Measurements from ENCODE around the gene ZFP36L1.

ZFP36L1 gene

DNA sequence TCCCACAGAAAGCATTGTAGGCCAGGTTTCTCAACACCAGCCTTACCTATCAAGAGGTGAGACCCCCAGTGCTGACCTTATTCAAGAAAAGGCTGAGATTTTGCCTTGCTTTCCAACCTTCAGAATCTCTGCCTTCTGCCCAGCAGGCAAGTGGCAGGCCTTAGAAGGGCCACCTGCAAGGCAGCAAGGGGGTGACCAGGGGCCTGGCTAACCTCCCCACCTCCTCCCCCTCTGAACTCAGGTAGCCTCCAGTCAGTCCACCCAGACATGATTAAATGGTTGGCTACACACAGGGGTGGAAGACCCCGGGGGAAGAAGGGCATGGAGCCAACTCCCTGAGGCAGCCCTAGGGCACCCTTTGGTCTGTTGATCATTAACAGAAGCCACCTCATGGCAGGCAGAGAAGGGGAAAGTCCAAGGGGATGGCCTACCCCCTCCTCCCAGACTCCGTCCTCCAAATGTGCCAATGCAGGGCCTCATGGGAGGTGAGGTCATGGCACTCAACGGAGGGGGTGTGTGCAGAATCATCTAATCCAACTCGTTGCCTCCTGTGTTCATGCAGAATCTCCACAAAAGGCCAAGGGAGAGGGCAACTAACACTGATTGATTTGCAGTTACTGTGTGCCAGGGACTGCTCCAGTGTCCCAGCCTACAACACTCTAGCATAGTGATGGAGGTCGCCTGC is 8.5 kb downstream of the ZFP36L1 start:
- H3K4me1 ChIP-seq (ENCODE audit: control insufficient read depth in 1 of 2, insufficient read depth in 2 of 2, low read length in 2 of 2), result peaks cover 77 to 81% of the 10 kb centered on the region in 2 donors
- H3K36me3 ChIP-seq (ENCODE audit: control insufficient read depth in 1 of 2, insufficient read depth in 2 of 2, low read length in 2 of 2), result peaks cover 8 to 16% of the 10 kb centered on the region in 2 donors
- H3K9ac ChIP-seq (ENCODE audit: low read depth in 1 of 2, low read length in 2 of 2), result peak overlapping the region; percentile 21 to 67
- no peaks in the 10 kb centered on the region for H3K27me3 ChIP-seq (ENCODE audit: control insufficient read depth in 1 of 2, insufficient read depth in 2 of 2, low read length in 2 of 2)
- peak overlapping the region; percentile 12 to 48 for H3K4me3 ChIP-seq (ENCODE audit: low read depth in 1 of 2, low read length in 2 of 2)
- peak overlapping the region; percentile 93 for H3K27ac ChIP-seq (ENCODE audit: low read depth, low read length)
- no peaks in the 10 kb centered on the region for H3K9me3 ChIP-seq (ENCODE audit: control insufficient read depth in 1 of 2, low read length in 2 of 2)

DNA sequence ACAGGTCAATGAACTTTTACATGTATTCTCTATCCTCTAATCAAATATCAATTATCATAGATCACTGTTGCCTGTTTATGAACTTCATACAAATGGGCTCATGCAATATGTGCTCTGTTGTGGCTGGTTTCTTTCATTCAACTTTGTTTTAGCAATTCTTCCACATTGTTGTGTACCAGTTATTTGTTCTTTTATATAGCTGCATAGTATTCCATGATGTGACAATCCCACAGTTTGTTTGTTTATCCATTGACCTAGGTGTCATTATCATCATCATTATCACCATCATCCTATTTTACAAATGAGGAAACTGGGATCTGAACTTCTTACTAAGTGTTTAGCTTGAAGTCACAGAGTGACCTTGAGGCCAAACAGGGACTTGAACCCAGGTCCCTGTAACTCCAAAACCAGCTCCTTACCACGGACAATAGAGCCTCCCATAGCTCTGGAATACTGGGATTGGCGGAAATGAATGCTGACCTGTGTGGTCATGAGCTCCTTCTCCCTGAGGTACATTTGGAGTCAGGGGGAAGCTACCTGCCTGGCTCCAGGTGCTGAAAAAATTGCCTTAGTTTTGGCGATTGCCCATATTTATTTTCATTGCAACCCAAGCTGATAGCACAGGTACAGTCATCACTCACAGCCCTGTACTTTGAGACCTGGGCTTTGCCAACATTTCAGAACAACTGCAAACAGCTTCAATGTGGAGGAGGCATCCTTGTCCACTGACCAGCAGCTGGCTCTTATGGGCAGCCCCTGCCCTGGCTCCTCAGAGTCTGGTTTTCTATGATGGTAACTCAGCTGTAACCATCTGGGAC is 9.2 kb downstream of the ZFP36L1 start:
- H3K27ac ChIP-seq (ENCODE audit: low read depth, low read length), result peak overlapping the region; percentile 93
- no peaks in the 10 kb centered on the region for H3K27me3 ChIP-seq (ENCODE audit: control insufficient read depth in 1 of 2, insufficient read depth in 2 of 2, low read length in 2 of 2)
- H3K36me3 ChIP-seq (ENCODE audit: control insufficient read depth in 1 of 2, insufficient read depth in 2 of 2, low read length in 2 of 2), result peaks cover 3 to 11% of the 10 kb centered on the region in 2 donors
- peaks cover 83% of the 10 kb centered on the region in 2 donors for H3K4me1 ChIP-seq (ENCODE audit: control insufficient read depth in 1 of 2, insufficient read depth in 2 of 2, low read length in 2 of 2)
- peak overlapping the region; percentile 21 to 67 for H3K9ac ChIP-seq (ENCODE audit: low read depth in 1 of 2, low read length in 2 of 2)
- peak overlapping the region; percentile 12 to 48 for H3K4me3 ChIP-seq (ENCODE audit: low read depth in 1 of 2, low read length in 2 of 2)
- H3K9me3 ChIP-seq (ENCODE audit: control insufficient read depth in 1 of 2, low read length in 2 of 2), result no peaks in the 10 kb centered on the region

DNA sequence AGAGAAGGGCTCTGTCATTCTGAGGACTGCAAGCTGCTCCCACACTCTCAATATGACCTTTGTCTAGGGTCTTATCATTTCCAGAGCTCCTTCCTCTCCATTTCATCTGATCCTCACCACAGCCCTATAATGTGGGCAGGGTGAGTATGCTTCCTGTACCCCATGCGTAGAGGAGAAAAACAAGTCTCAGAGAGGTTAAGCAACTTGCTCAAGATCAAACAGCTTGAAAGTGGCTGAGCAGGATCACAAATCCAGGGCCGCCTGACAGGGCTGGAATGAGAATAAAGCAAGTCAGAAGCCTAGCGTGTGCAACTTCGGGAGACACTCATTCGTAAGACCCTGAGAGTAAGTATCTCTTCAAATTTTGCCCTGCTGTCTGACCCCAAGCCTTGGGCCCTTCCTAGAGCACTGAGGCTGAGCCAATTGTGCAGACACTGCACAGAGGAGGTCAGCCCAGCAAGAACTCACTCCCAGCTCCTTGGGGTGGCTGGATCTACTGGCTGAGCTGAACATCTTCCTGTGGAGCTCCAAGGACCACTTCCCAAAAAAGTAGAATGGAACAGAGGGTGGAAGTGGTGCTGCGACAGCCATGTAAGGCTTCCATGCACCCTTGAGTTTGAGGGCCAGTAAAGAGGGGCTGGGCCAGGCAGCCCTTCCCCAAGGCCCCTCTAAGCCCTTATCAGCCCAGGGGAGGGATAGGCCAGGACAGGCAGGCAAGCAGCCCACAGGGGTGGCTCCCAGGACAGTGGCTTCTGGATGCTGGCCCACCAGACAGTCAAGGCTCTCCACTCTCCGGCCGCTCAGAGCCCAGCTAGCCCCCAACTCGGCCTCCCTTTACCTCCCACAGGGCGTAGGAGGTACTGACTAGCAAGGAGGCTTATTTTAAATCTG is 10.5 kb downstream of the ZFP36L1 start:
- Histone ChIP-seq H3K36me3 (ENCODE audit: control insufficient read depth in 1 of 2, insufficient read depth in 2 of 2, low read length in 2 of 2) (peaks cover 3 to 7% of the 10 kb centered on the region in 2 donors), H3K27me3 (ENCODE audit: control insufficient read depth in 1 of 2, insufficient read depth in 2 of 2, low read length in 2 of 2) (no peaks in the 10 kb centered on the region), H3K4me3 (ENCODE audit: low read depth in 1 of 2, low read length in 2 of 2) (no peak overlapping the region), H3K27ac (ENCODE audit: low read depth, low read length) (peak overlapping the region; percentile 11), H3K9me3 (ENCODE audit: control insufficient read depth in 1 of 2, low read length in 2 of 2) (no peaks in the 10 kb centered on the region), H3K4me1 (ENCODE audit: control insufficient read depth in 1 of 2, insufficient read depth in 2 of 2, low read length in 2 of 2) (peaks cover 80 to 88% of the 10 kb centered on the region in 2 donors), H3K9ac (ENCODE audit: low read depth in 1 of 2, low read length in 2 of 2) (peak overlapping the region in 1 of 2 donors; percentile 63)

GRCh38 chr14:68781161-68782021 is 11.5 kb downstream of the ZFP36L1 start:
- no peaks in the 10 kb centered on the region for H3K9me3 ChIP-seq (ENCODE audit: control insufficient read depth in 1 of 2, low read length in 2 of 2)
- H3K27me3 ChIP-seq (ENCODE audit: control insufficient read depth in 1 of 2, insufficient read depth in 2 of 2, low read length in 2 of 2), result no peaks in the 10 kb centered on the region
- peak overlapping the region; percentile 40 to 45 for H3K4me3 ChIP-seq (ENCODE audit: low read depth in 1 of 2, low read length in 2 of 2)
- H3K36me3 ChIP-seq (ENCODE audit: control insufficient read depth in 1 of 2, insufficient read depth in 2 of 2, low read length in 2 of 2), result no peaks in the 10 kb centered on the region
- H3K27ac ChIP-seq (ENCODE audit: low read depth, low read length), result peak overlapping the region; percentile 54
- H3K4me1 ChIP-seq (ENCODE audit: control insufficient read depth in 1 of 2, insufficient read depth in 2 of 2, low read length in 2 of 2), result peaks cover 71 to 79% of the 10 kb centered on the region in 2 donors
- peak overlapping the region; percentile 24 to 63 for H3K9ac ChIP-seq (ENCODE audit: low read depth in 1 of 2, low read length in 2 of 2)

DNA sequence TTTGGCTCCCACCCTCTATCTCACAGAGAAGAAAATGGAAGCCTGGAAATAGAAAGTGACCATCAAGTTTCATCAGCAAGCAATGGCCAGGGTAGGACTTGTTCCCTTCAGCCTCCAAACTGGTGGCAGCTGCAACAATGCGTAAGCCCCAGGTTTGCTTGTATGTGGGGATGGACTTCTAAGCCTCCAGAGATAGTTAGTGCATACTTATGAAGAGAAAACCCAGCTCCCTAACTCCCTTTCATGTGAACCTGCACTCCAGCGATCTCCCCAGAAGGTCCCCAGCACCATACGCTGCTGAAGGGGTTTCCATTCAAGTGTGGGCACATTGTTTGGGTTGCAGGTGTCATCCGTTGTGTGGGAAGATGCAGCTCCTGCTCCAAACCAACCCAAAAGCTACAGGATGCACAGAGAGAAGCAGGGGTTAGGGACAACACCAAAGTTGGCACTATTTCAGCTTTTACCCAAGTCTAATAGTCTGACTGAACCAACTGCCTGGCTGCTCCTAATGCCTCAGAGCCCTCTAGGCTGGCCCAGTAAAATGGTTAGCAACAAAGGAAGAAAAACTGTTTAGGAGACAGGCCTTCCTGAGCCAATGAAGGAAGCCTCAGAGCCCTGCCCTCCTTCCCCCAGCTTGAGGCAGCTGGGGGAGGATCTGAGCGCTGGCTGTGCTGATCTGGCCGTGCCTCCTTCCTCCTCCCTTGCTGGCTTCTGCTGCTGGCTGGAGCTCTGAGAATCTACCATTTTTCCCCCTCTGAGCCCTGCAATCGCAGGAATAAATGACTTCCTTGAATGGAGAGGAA is 12.3 kb downstream of the ZFP36L1 start:
- H3K27ac ChIP-seq (ENCODE audit: low read depth, low read length), result peak overlapping the region; percentile 54
- H3K9ac ChIP-seq (ENCODE audit: low read depth in 1 of 2, low read length in 2 of 2), result peak overlapping the region; percentile 24 to 54
- no peaks in the 10 kb centered on the region for H3K36me3 ChIP-seq (ENCODE audit: control insufficient read depth in 1 of 2, insufficient read depth in 2 of 2, low read length in 2 of 2)
- peak overlapping the region; percentile 40 to 45 for H3K4me3 ChIP-seq (ENCODE audit: low read depth in 1 of 2, low read length in 2 of 2)
- no peaks in the 10 kb centered on the region for H3K27me3 ChIP-seq (ENCODE audit: control insufficient read depth in 1 of 2, insufficient read depth in 2 of 2, low read length in 2 of 2)
- no peaks in the 10 kb centered on the region for H3K9me3 ChIP-seq (ENCODE audit: control insufficient read depth in 1 of 2, low read length in 2 of 2)
- H3K4me1 ChIP-seq (ENCODE audit: control insufficient read depth in 1 of 2, insufficient read depth in 2 of 2, low read length in 2 of 2), result peaks cover 63 to 71% of the 10 kb centered on the region in 2 donors

DNA sequence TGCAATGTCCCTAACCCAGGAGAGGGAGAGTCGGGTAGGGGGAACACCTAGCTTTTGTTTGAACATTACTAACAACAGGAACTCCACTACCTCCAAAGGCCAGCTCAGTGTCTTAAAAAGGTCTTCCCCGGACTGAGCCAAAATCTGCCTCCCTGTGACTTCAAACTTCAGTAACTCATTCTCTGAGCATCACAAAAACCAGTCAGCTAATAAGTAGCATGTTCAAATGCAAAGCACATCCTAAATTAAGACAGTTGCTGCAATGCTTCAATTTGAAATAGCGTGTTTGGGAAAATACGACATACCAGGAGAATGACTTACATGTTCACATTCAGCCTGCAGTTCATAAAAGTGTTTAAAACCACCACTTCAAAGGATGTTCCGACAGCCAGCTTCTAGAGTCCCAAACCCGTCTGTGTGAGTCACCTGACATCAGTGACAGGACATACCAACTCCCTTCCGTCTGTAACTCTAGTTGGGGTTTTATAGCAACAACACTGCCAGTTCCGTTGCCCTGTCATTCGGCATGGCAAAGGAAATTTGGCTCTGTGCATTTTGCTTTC is 13.0 kb downstream of the ZFP36L1 start:
- Histone ChIP-seq H3K4me3 (ENCODE audit: low read depth in 1 of 2, low read length in 2 of 2) (peak overlapping the region; percentile 34 to 45), H3K27me3 (ENCODE audit: control insufficient read depth in 1 of 2, insufficient read depth in 2 of 2, low read length in 2 of 2) (no peaks in the 10 kb centered on the region), H3K4me1 (ENCODE audit: control insufficient read depth in 1 of 2, insufficient read depth in 2 of 2, low read length in 2 of 2) (peaks cover 56 to 64% of the 10 kb centered on the region in 2 donors), H3K36me3 (ENCODE audit: control insufficient read depth in 1 of 2, insufficient read depth in 2 of 2, low read length in 2 of 2) (no peaks in the 10 kb centered on the region), H3K9ac (ENCODE audit: low read depth in 1 of 2, low read length in 2 of 2) (peak overlapping the region; percentile 2 to 24), H3K27ac (ENCODE audit: low read depth, low read length) (peak overlapping the region; percentile 54), H3K9me3 (ENCODE audit: control insufficient read depth in 1 of 2, low read length in 2 of 2) (no peaks in the 10 kb centered on the region)

GRCh38 chr14:68777644-68778043 is 15.2 kb downstream of the ZFP36L1 start:
- no peak overlapping the region for H3K27ac ChIP-seq (ENCODE audit: low read depth, low read length)
- no peak overlapping the region for H3K9ac ChIP-seq (ENCODE audit: low read depth in 1 of 2, low read length in 2 of 2)
- H3K9me3 ChIP-seq (ENCODE audit: control insufficient read depth in 1 of 2, low read length in 2 of 2), result no peaks in the 10 kb centered on the region

GRCh38 chr14:68775614-68776126 is 17.2 kb downstream of the ZFP36L1 start:
- H3K9me3 ChIP-seq (ENCODE audit: control insufficient read depth in 1 of 2, low read length in 2 of 2), result no peaks in the 10 kb centered on the region
- H3K9ac ChIP-seq (ENCODE audit: low read depth in 1 of 2, low read length in 2 of 2), result no peak overlapping the region
- no peak overlapping the region for H3K4me3 ChIP-seq (ENCODE audit: low read depth in 1 of 2, low read length in 2 of 2)
- peaks cover 25 to 32% of the 10 kb centered on the region in 2 donors for H3K4me1 ChIP-seq (ENCODE audit: control insufficient read depth in 1 of 2, insufficient read depth in 2 of 2, low read length in 2 of 2)
- H3K27me3 ChIP-seq (ENCODE audit: control insufficient read depth in 1 of 2, insufficient read depth in 2 of 2, low read length in 2 of 2), result no peaks in the 10 kb centered on the region
- no peaks in the 10 kb centered on the region for H3K36me3 ChIP-seq (ENCODE audit: control insufficient read depth in 1 of 2, insufficient read depth in 2 of 2, low read length in 2 of 2)
- H3K27ac ChIP-seq (ENCODE audit: low read depth, low read length), result no peak overlapping the region

More at GRCh38 chr14:68777644-68778043, 15.2 kb downstream of the ZFP36L1 start:
- Histone ChIP-seq H3K4me1 (ENCODE audit: control insufficient read depth in 1 of 2, insufficient read depth in 2 of 2, low read length in 2 of 2) (peaks cover 45 to 46% of the 10 kb centered on the region in 2 donors), H3K27me3 (ENCODE audit: control insufficient read depth in 1 of 2, insufficient read depth in 2 of 2, low read length in 2 of 2) (no peaks in the 10 kb centered on the region), H3K4me3 (ENCODE audit: low read depth in 1 of 2, low read length in 2 of 2) (no peak overlapping the region), H3K36me3 (ENCODE audit: control insufficient read depth in 1 of 2, insufficient read depth in 2 of 2, low read length in 2 of 2) (no peaks in the 10 kb centered on the region)
